H1 (cell line): ENCODE results near the gene SH3PXD2B. TPM values are rescaled to one million over a fixed set of nuclear protein-coding genes. Genes with fewer than 3 reads are reported as not detected.

ENCODE experiments used
- CTCF ChIA-PET: fragments of 300-600 bp; sonication (Branson Sonifier 250); formaldehyde crosslinking; loops from one replicate; lab custom pipeline; 2021; ENCODE audit not compliant: partially characterized antibody; lab: Charles Lee
- POLR2A ChIA-PET: fragments of 300-600 bp; sonication (Branson Sonifier 250); formaldehyde crosslinking; loops from one replicate; lab custom pipeline; 2021; ENCODE audit warnings: inconsistent platforms; ENCODE audit not compliant: partially characterized antibody; lab: Charles Lee
- DNase-seq, 2 experiments: peaks; one replicate each; pipeline versions ENCODE4 v3.0.0 to v3.0.0-alpha.2; 2010 to 2022; ENCODE audit warnings: low spot score in 2 of 2, low read depth in 1 of 2, mixed read lengths in 1 of 2
- FAIRE-seq: peaks from 2 replicates; lab custom pipeline; 2011; peaks lifted over from hg19 to GRCh38; lab: Jason Lieb, UNC
- H2AFZ ChIP-seq: 2 replicates; pipeline ENCODE4 v1.8.1; 2012; ENCODE audit warnings: low read length, inconsistent platforms
- H2AK5ac ChIP-seq: 2 replicates; pipeline ENCODE4 v1.6.1; 2013; ENCODE audit warnings: low read depth, low read length
- H2BK120ac ChIP-seq: replicated peaks from 2 replicates; pipeline ENCODE3; 2013; ENCODE audit warnings: low read depth, low read length, inconsistent platforms
- H2BK12ac ChIP-seq: 2 replicates; pipeline ENCODE4 v1.6.1; 2013; ENCODE audit warnings: low read depth, low read length
- H2BK15ac ChIP-seq: 2 replicates; pipeline ENCODE4 v1.6.1; 2013; ENCODE audit warnings: low read length
- H2BK20ac ChIP-seq: 2 replicates; pipeline ENCODE4 v1.6.1; 2013; ENCODE audit warnings: low read length
- H2BK5ac ChIP-seq: 2 replicates; pipeline ENCODE4 v1.6.1; 2013; ENCODE audit warnings: low read depth, low read length
- H3K14ac ChIP-seq: 2 replicates; pipeline ENCODE4 v1.6.1; 2013; ENCODE audit warnings: inconsistent platforms; ENCODE audit not compliant: insufficient read length
- H3K18ac ChIP-seq: 2 replicates; pipeline ENCODE4 v1.6.1; 2013; ENCODE audit warnings: low read length; ENCODE audit errors: extremely low read depth
- H3K23ac ChIP-seq: 2 replicates; pipeline ENCODE4 v1.6.1; 2013; ENCODE audit warnings: inconsistent platforms; ENCODE audit not compliant: insufficient read length
- H3K23me2 ChIP-seq: 2 replicates; pipeline ENCODE4 v1.6.1; 2013; ENCODE audit warnings: low read depth, low read length
- H3K27ac ChIP-seq: 2 replicates; pipeline ENCODE4 v1.6.1; 2011; ENCODE audit warnings: low read depth, low read length, inconsistent platforms
- H3K27me3 ChIP-seq, 4 experiments: replicated peaks in 1 of 4; 1 replicate in 1 of 4; 2 replicates in 3 of 4; pipeline versions ENCODE4 v1.6.1 to v1.8.1; 2011 to 2013; ENCODE audit warnings: low read length in 3 of 4, mild to moderate bottlenecking in 3 of 4, inconsistent platforms in 2 of 4, mixed read lengths in 2 of 4, moderate library complexity in 1 of 4; ENCODE audit not compliant: control insufficient read depth in 3 of 4, insufficient read depth in 3 of 4; ENCODE audit errors: extremely low read depth in 1 of 4
- H3K36me3 ChIP-seq, 4 experiments: 2 replicates each; pipeline versions ENCODE4 v1.6.1 to v1.8.1; 2011 to 2013; ENCODE audit warnings: mild to moderate bottlenecking in 4 of 4, low read length in 3 of 4, moderate library complexity in 2 of 4, control low read depth in 1 of 4, inconsistent platforms in 1 of 4; ENCODE audit not compliant: insufficient read depth in 4 of 4, control insufficient read depth in 2 of 4
- H3K4ac ChIP-seq: replicated peaks from 2 replicates; pipeline ENCODE3; 2013; ENCODE audit warnings: low read length, low read depth, mixed read lengths, inconsistent platforms; ENCODE audit not compliant: insufficient read length
- H3K4me1 ChIP-seq, 4 experiments: replicated peaks in 1 of 4; 1 replicate in 1 of 4; 2 replicates in 3 of 4; pipeline versions ENCODE4 v1.6.1 to v1.8.1; 2011 to 2013; ENCODE audit warnings: low read length in 3 of 4, inconsistent platforms in 2 of 4, mixed read lengths in 1 of 4; ENCODE audit not compliant: insufficient read depth in 4 of 4, control insufficient read depth in 3 of 4
- H3K4me2 ChIP-seq, 2 experiments: 2 replicates each; pipeline versions ENCODE4 v1.6.1 to v1.8.1; 2011 to 2013; ENCODE audit warnings: low read depth in 2 of 2, low read length in 2 of 2, control low read depth in 1 of 2, inconsistent platforms in 1 of 2, mild to moderate bottlenecking in 1 of 2; ENCODE audit not compliant: insufficient read depth in 1 of 2
- H3K4me3 ChIP-seq, 4 experiments: fragments of 200-600, 300-600 bp in 1 of 4; sonication (generic), shearing (Covaris generic), sonication (Bioruptor Twin) in 1 of 4; 2 replicates each; pipeline versions ENCODE4 v1.5.1 to v1.8.1; 2011 to 2016; ENCODE audit warnings: low read length in 4 of 4, low read depth in 3 of 4, control low read depth in 2 of 4, inconsistent platforms in 2 of 4, mild to moderate bottlenecking in 2 of 4, mixed read lengths in 1 of 4, moderate library complexity in 1 of 4; ENCODE audit not compliant: insufficient read depth in 2 of 4; ENCODE audit errors: extremely low read depth in 1 of 4
- H3K56ac ChIP-seq: replicated peaks from 2 replicates; pipeline ENCODE3; 2013; ENCODE audit warnings: low read depth, mild to moderate bottlenecking, mixed read lengths, low read length, inconsistent platforms; ENCODE audit not compliant: insufficient read length
- H3K79me1 ChIP-seq: 2 replicates; pipeline ENCODE4 v1.6.1; 2013; ENCODE audit warnings: low read depth, low read length, control low read depth
- H3K79me2 ChIP-seq, 2 experiments: 2 replicates each; pipeline versions ENCODE4 v1.6.1 to v1.8.1; 2012 to 2013; ENCODE audit warnings: low read length in 2 of 2, mild to moderate bottlenecking in 2 of 2, inconsistent platforms in 1 of 2; ENCODE audit not compliant: insufficient read depth in 2 of 2, control insufficient read depth in 1 of 2
- H3K9ac ChIP-seq, 4 experiments: replicated peaks in 1 of 4; 1 replicate in 1 of 4; 2 replicates in 3 of 4; pipeline versions ENCODE4 v1.6.1 to v1.8.1; 2011 to 2013; ENCODE audit warnings: low read depth in 3 of 4, low read length in 3 of 4, control low read depth in 2 of 4, mild to moderate bottlenecking in 2 of 4, moderate library complexity in 2 of 4, inconsistent platforms in 1 of 4; ENCODE audit errors: extremely low read depth in 1 of 4
- H3K9me3 ChIP-seq, 2 experiments: 2 replicates each; pipeline versions ENCODE4 v1.6.1 to v1.8.1; 2012 to 2013; ENCODE audit warnings: mild to moderate bottlenecking in 2 of 2, moderate library complexity in 2 of 2, control low read depth in 1 of 2, inconsistent platforms in 1 of 2, low read depth in 1 of 2, low read length in 1 of 2, mixed read lengths in 1 of 2; ENCODE audit not compliant: insufficient read depth in 2 of 2
- H4K20me1 ChIP-seq, 2 experiments: replicated peaks in 1 of 2; 2 replicates each; pipeline versions ENCODE3 to v1.8.1; 2011 to 2013; ENCODE audit warnings: inconsistent platforms in 2 of 2, low read length in 2 of 2, mild to moderate bottlenecking in 1 of 2; ENCODE audit not compliant: insufficient read depth in 2 of 2, control insufficient read depth in 1 of 2
- H4K5ac ChIP-seq: 2 replicates; pipeline ENCODE4 v1.6.1; 2013; ENCODE audit warnings: low read length, low read depth, mixed read lengths, inconsistent platforms; ENCODE audit not compliant: insufficient read length
- H4K8ac ChIP-seq: 2 replicates; pipeline ENCODE4 v1.8.0; 2013; ENCODE audit warnings: mild to moderate bottlenecking, moderate library complexity, low read length, inconsistent platforms; ENCODE audit not compliant: insufficient read depth; ENCODE audit errors: extremely low read depth
- H4K91ac ChIP-seq: replicated peaks from 2 replicates; pipeline ENCODE3; 2013; ENCODE audit warnings: low read length, mixed read lengths, inconsistent platforms; ENCODE audit not compliant: insufficient read length
- BRCA1 ChIP-seq: IDR thresholded peaks from 2 replicates; pipeline ENCODE4 v1.6.1; 2012; ENCODE audit warnings: low read depth, low read length, improper control_type of control experiment
- CBX5 ChIP-seq: fragments of 300-800, 300-1000 bp; sonication (generic); IDR thresholded peaks from 2 replicates; pipeline ENCODE4 v1.7.1; 2016; ENCODE audit warnings: antibody characterized with exemption, low read length, low read depth
- CHD2 ChIP-seq: IDR thresholded peaks from 2 replicates; pipeline ENCODE4 v1.6.1; 2012; ENCODE audit warnings: low read length, improper control_type of control experiment
- E2F6 ChIP-seq: IDR thresholded peaks from 2 replicates; pipeline ENCODE4 v1.6.1; 2012; ENCODE audit warnings: inconsistent platforms
- EGR1 ChIP-seq: IDR thresholded peaks from 2 replicates; pipeline ENCODE4 v1.6.1; 2011; ENCODE audit warnings: low read depth, low read length, borderline replicate concordance
- FOSL1 ChIP-seq: IDR thresholded peaks from 2 replicates; pipeline ENCODE4 v1.6.1; 2011; ENCODE audit warnings: mild to moderate bottlenecking, low read depth, low read length, moderate library complexity; ENCODE audit not compliant: insufficient read depth
- MAX ChIP-seq: IDR thresholded peaks from 2 replicates; pipeline ENCODE4 v1.6.1; 2012; ENCODE audit warnings: inconsistent platforms
- POU5F1 ChIP-seq: IDR thresholded peaks from 2 replicates; pipeline ENCODE4 v1.6.1; 2011; ENCODE audit warnings: low read depth, mild to moderate bottlenecking, low read length, moderate library complexity
- SRF ChIP-seq: IDR thresholded peaks from 2 replicates; pipeline ENCODE4 v1.6.1; 2011; ENCODE audit warnings: mild to moderate bottlenecking, low read depth, low read length, moderate library complexity
- TAF7 ChIP-seq: optimal IDR thresholded peaks from 2 replicates; pipeline ENCODE3; 2011; ENCODE audit warnings: low read depth, mild to moderate bottlenecking, inconsistent platforms, low read length, moderate library complexity, borderline replicate concordance
- TCF12 ChIP-seq: IDR thresholded peaks from 2 replicates; pipeline ENCODE4 v1.6.1; 2011; ENCODE audit warnings: low read depth, mild to moderate bottlenecking, low read length
- WGBS, 2 experiments: shearing (Covaris generic) in 1 of 2; methylation state at CpG; one replicate each; pipeline versions ENCODE4 v1.1.6 to v1.1.7; 2013 to 2015; ENCODE audit warnings: low lambda C conversion rate in 2 of 2, mixed read lengths in 2 of 2, inconsistent platforms in 1 of 2, low coverage in 1 of 2, missing lambda C conversion rate in 1 of 2; ENCODE audit not compliant: insufficient replicate concordance in 2 of 2, insufficient coverage in 1 of 2, insufficient read length in 1 of 2; ENCODE audit errors: extremely low coverage in 1 of 2, missing lambda C conversion rate in 1 of 2; 5-methylcytosine and 5-hydroxymethylcytosine counted together
- polyA plus RNA-seq, 7 experiments: library from polyadenylated mRNA; depleted of rRNA in 3 of 7; stranded (reverse) in 5 of 7; unstranded in 2 of 7; fragments of >200 nt in 5 of 7; fragments of 200-250 nt in 2 of 7; gene quantifications; 1 replicate in 5 of 7; 2 replicates in 1 of 7; 4 replicates in 1 of 7; pipeline versions ENCODE4 v1.2.1 to v1.2.3, GENCODE V29; 2011 to 2013; ENCODE audit warnings: missing spikeins in 2 of 7, mixed read lengths in 2 of 7
- total RNA-seq: library from RNA; stranded (reverse); fragmentation: NEBNext Ultra II Directional; extraction: Animal tissue kit (Norgen Biotek cat#: 25700); gene quantifications from 2 replicates; pipeline ENCODE4 v1.2.1, GENCODE V29; 2021
- TF ChIP-seq, protein P1 (sequence below): IDR thresholded peaks from 2 replicates; pipeline ENCODE4 v1.6.1; 2012; ENCODE audit warnings: low read length, inconsistent platforms

The SH3PXD2B gene
- total and polyA plus RNA-seq, 2 of the 8 experiments (the other 6 are each of a cell fraction or from before 2014, with no cell fraction given) = 32.9 to 72.9 TPM

GRCh38 chr5:172280929-172281328, 173.4 kb downstream of the SH3PXD2B start:
- H3K79me1 ChIP-seq = peaks cover 2% of the 10 kb centered on the region; the same call in 1 of the 2 replicates
- H2BK5ac ChIP-seq = no peak overlapping the region
- DNase-seq (no peak), FAIRE-seq (no peak)
- peaks cover 8 to 20% of the 10 kb centered on the region in 2 experiments for H4K20me1 ChIP-seq
- no peak overlapping the region for H3K27ac ChIP-seq
- H3K36me3 ChIP-seq = no peaks in the 10 kb centered on the region
- H3K14ac ChIP-seq = no peak overlapping the region
- peak overlapping the region; percentile 75 to 80 for H3K4me2 ChIP-seq
- H2AK5ac ChIP-seq = no peak overlapping the region
- H3K4me1 ChIP-seq = peaks cover 0 to 10% (median 0%) of the 10 kb centered on the region in 4 experiments; a peak in 3 of 7 replicates
- CTCF ChIA-PET = interaction anchor here (0.8 to 1.3 kb wide), 3 partner anchors 10 to 18 kb away, joined by 3 read pairs; no protein-coding TSS in a partner anchor
- H3K18ac ChIP-seq = no peak overlapping the region
- H2BK12ac ChIP-seq = no peak overlapping the region
- H4K91ac ChIP-seq = no peak overlapping the region
- no peak overlapping the region for H2AFZ ChIP-seq
- no peak overlapping the region for H4K8ac ChIP-seq
- no peak overlapping the region for H3K4ac ChIP-seq
- H4K5ac ChIP-seq = no peak overlapping the region
- no peaks in the 10 kb centered on the region for H3K23me2 ChIP-seq
- H3K4me3 ChIP-seq = peak overlapping the region in 1 of 4 experiments; percentile 90; a peak in 2 of 8 replicates
- H3K79me2 ChIP-seq = peaks cover 41 to 71% of the 10 kb centered on the region in 2 experiments
- no peak overlapping the region for H3K56ac ChIP-seq
- H2BK120ac ChIP-seq = no peak overlapping the region
- POLR2A ChIA-PET = interaction anchor here (1.2 to 1.4 kb wide), 2 partner anchors 94 to 176 kb away, joined by 5 to 7 read pairs; no protein-coding TSS in a partner anchor
- WGBS, 2 experiments = 77 to 100% methylated on average over 1 to 4 of the region's 4 CpGs
- no peak overlapping the region for H2BK15ac ChIP-seq
- H3K23ac ChIP-seq = no peak overlapping the region
- no peaks in the 10 kb centered on the region for H3K27me3 ChIP-seq
- H2BK20ac ChIP-seq = no peak overlapping the region
- H3K9ac ChIP-seq = no peak overlapping the region
- no peaks in the 10 kb centered on the region for H3K9me3 ChIP-seq
- no peak for TF ChIP-seq CBX5
- TF ChIP-seq MAX = no peak
- no peak for TF ChIP-seq BRCA1
- no peak for TF ChIP-seq EGR1
- no peak for TF ChIP-seq TCF12
- no peak for TF ChIP-seq E2F6
- no peak for TF ChIP-seq SRF
- TF ChIP-seq CHD2 = no peak
- no peak for TF ChIP-seq FOSL1
- TF ChIP-seq TAF7 = no peak
- TF ChIP-seq POU5F1 = no peak
- TF ChIP-seq, protein P1, sequence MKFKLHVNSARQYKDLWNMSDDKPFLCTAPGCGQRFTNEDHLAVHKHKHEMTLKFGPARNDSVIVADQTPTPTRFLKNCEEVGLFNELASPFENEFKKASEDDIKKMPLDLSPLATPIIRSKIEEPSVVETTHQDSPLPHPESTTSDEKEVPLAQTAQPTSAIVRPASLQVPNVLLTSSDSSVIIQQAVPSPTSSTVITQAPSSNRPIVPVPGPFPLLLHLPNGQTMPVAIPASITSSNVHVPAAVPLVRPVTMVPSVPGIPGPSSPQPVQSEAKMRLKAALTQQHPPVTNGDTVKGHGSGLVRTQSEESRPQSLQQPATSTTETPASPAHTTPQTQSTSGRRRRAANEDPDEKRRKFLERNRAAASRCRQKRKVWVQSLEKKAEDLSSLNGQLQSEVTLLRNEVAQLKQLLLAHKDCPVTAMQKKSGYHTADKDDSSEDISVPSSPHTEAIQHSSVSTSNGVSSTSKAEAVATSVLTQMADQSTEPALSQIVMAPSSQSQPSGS = no peak
